Psoas muscle (tissue), 8 donors: ENCODE results near the gene FAM216A. TPM values are rescaled to one million over a fixed set of nuclear protein-coding genes. Genes with fewer than 3 reads are reported as not detected.

Experiments
- ATAC-seq, 4 donors: fragments of 200-7000 bp; cut with Tn5 transposase; one replicate each; pipeline ENCODE4 v1.9.1; 2020; ENCODE audit warnings: moderate library complexity in 3 of 4, mild to moderate bottlenecking in 2 of 4
- DNase-seq, 2 donors: peaks; one replicate each; pipeline ENCODE4 v3.0.0-alpha.2; 2020
- H3K27ac ChIP-seq: fragments of 200-600 bp; one replicate; pipeline ENCODE4 v1.8.0; 2022
- H3K27me3 ChIP-seq, 3 donors: fragments of 200-600 bp in 1 of 3; one replicate each; pipeline versions ENCODE4 v1.6.1 to v1.8.0; 2013 to 2022; ENCODE audit warnings: low read length in 2 of 3, mild to moderate bottlenecking in 2 of 3, moderate library complexity in 1 of 3; ENCODE audit not compliant: insufficient read depth in 3 of 3
- H3K36me3 ChIP-seq, 2 donors: fragments of 200-600 bp in 1 of 2; one replicate each; pipeline versions ENCODE4 v1.6.1 to v1.8.0; 2013 to 2022; ENCODE audit warnings: low read depth in 1 of 2, mild to moderate bottlenecking in 1 of 2, moderate library complexity in 1 of 2; ENCODE audit not compliant: insufficient read depth in 1 of 2
- H3K4me1 ChIP-seq: fragments of 200-600 bp; one replicate; pipeline ENCODE4 v1.8.0; 2022
- H3K4me3 ChIP-seq: fragments of 200-600 bp; one replicate; pipeline ENCODE4 v1.8.0; 2022; ENCODE audit warnings: mild to moderate bottlenecking
- H3K9me3 ChIP-seq: fragments of 200-600 bp; one replicate; pipeline ENCODE4 v1.8.0; 2022
- CTCF ChIP-seq: fragments of 200-600 bp; IDR thresholded peaks from one replicate; pipeline ENCODE4 v1.8.0; 2022; ENCODE audit warnings: antibody characterized with exemption
- WGBS, 3 donors: extraction: QIAGEN DNeasy Blood & Tissue Kit; methylation state at CpG; one replicate each; pipeline versions ENCODE4 v1.1.6 to v1.1.7; 2013; 5-methylcytosine and 5-hydroxymethylcytosine counted together
- intact Hi-C, 2 donors: fragments of 100-400 bp; cut with DNase I; formaldehyde crosslinking; loops; one replicate each; pipeline versions ENCODE4 v1.11.0 to v1.14.2; 2022
- polyA plus RNA-seq, 3 donors: library from polyadenylated mRNA; stranded (reverse); fragments of 200-250 nt; gene quantifications; one replicate each; pipeline ENCODE4 v1.2.3, GENCODE V29; 2013
- total RNA-seq, 4 donors: library from RNA; stranded (reverse); fragmentation: NEBNext Ultra II Directional in 2 of 4; extraction: Animal tissue kit (Norgen Biotek cat#: 25700) in 2 of 4; gene quantifications; one replicate each; pipeline versions ENCODE4 v1.2.1 to v1.2.4, GENCODE V29; 2021 to 2023
- donor health status: healthy with polysubstance abuse.
- donor health status: DM: no; HTN: no; CAD: no; lungs with moderate emphysema.
- donor health status: Bipolar disorder and iron deficiency.
- donor health status: healthy.
- donor health status: DM: yes; HTN: yes; CAD: no.
- donor health status: DM: no; HTN: no; CAD: no.
- donor health status: DM: no; HTN: no; CAD: no.
- donor health status: DM: yes; HTN: yes; CAD: no.

The FAM216A gene
- total and polyA plus RNA-seq, 7 donors, result 1.7 to 8.3 (median 3.1) TPM

- intact Hi-C loops, result loop anchor here (2.0 to 5.0 kb wide), 2 partner anchors 33 to 34 kb away; partner anchors contain the start of genes RAD9B (in 1 of the 2) and VPS29 (in 1 of the 2)
- H3K27ac ChIP-seq, result peak overlapping the region; percentile 85
- no peaks in the 10 kb centered on the region for H3K9me3 ChIP-seq
- peaks cover 3 to 26% of the 10 kb centered on the region in 2 donors for H3K36me3 ChIP-seq
- H3K27me3 ChIP-seq, result no peaks in the 10 kb centered on the region
- H3K4me1 ChIP-seq, result peaks cover 12% of the 10 kb centered on the region
- no peak for ATAC-seq
- no peak for DNase-seq
- 0% methylated on average over 14 to 15 of the region's 15 CpGs for WGBS, 3 donors
- peak overlapping the region; percentile 72 for H3K4me3 ChIP-seq
- no peak for TF ChIP-seq CTCF
These were observed 815 bp upstream of the FAM216A start for GRCh38 chr12:110467847-110468213.

DNA sequence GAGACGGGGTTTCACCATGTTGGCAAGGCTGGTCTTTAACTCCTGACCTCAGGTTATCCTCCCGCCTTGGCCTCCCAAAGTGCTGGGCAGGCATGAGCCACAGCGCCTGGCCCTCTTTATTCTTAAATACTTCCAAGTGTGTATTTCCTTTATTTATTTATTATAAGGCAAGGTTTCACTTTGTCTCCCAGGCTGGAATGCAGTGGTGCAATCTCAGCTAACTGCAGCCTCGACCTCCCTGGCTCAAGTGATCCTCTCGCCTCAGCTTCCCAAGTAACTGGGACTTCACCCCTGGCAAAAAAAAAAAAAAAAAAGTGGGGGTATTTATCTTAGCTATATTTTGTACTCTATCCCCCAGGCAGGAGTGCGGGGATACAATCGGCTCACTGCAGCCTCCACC, 6.8 kb downstream of the FAM216A start:
- Histone ChIP-seq H3K4me1 (peaks cover 4% of the 10 kb centered on the region), H3K4me3 (no peak overlapping the region), H3K27me3 (no peaks in the 10 kb centered on the region), H3K36me3 (peaks cover 0 to 5% of the 10 kb centered on the region in 2 donors), H3K9me3 (no peaks in the 10 kb centered on the region), H3K27ac (no peak overlapping the region)
- no peak for ATAC-seq
- intact Hi-C loops, result no loop called here
- 95 to 97% (median 96%) methylated on average over 7 of the region's 7 CpGs for WGBS, 3 donors
- TF ChIP-seq CTCF, result no peak
- DNase-seq, result no peak

DNA sequence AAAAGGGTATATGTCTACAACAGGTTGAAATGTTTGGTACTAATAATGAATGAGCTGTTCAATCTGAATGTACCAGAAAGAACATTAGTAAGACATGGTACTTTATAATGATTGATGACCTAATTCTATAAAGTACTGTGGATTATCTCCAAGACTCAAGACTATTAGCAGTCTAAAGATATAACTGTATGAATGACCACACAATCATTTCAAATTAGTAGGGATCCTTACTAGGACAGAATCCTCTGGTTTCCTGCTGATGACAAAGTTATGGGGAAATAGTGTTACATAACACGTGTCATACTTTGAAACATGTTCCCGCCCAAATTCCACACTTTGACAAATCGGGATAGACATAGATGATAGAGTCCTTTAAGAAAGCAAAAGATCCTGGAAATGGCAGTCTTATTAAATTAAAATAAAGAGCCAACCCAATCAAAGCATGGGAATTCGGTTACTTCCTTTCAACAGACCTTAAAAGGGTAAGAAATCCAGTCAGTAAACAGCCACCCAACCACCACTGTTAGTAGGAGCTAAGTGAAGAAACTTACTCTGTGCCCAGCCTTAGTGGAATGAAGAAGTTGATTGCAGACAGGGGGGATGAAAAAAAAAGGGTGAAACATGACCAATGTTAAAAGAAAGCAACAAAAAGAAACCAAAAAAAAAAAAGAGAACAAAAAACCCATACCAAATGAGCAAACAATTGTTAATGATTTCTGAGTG, 30.5 kb downstream of the FAM216A start:
- TF ChIP-seq CTCF, result no peak
- ATAC-seq (peak; percentile 20 to 35 (median 26)), DNase-seq (no peak)
- Histone ChIP-seq H3K27me3 (no peaks in the 10 kb centered on the region), H3K4me3 (no peak overlapping the region), H3K27ac (peak overlapping the region; percentile 96), H3K36me3 (peaks cover 2 to 30% of the 10 kb centered on the region in 2 donors), H3K4me1 (peaks cover 39% of the 10 kb centered on the region), H3K9me3 (no peaks in the 10 kb centered on the region)
- 43 to 64% (median 46%) methylated on average over 4 of the region's 4 CpGs for WGBS, 3 donors
- intact Hi-C loops, result no loop called here

- Histone ChIP-seq H3K27me3 (no peaks in the 10 kb centered on the region), H3K9me3 (no peaks in the 10 kb centered on the region), H3K36me3 (peaks cover 0 to 8% of the 10 kb centered on the region in 2 donors), H3K27ac (peak overlapping the region; percentile 96), H3K4me3 (peak overlapping the region; percentile 98), H3K4me1 (peaks cover 39% of the 10 kb centered on the region)
- ATAC-seq (peak; percentile 63 to 82 (median 72)), DNase-seq (peak; percentile 32 to 70)
- whole genome bisulfite sequencing, 3 donors, result 0 to 1% (median 0%) methylated on average over 17 of the region's 17 CpGs
- intact Hi-C loops, result loop anchor here (2.0 to 5.0 kb wide), 2 partner anchors 33 to 34 kb away; partner anchors contain the start of genes FAM216A (in 2 of the 2) and GPN3 (in 2 of the 2)
- TF ChIP-seq CTCF, result no peak
These were observed 32.7 kb downstream of the FAM216A start for GRCh38 chr12:110501399-110501751.
